ENCODE data around the gene DSC3.
A peak's percentile ranks its signal among the peaks of the same experiment; 100 is the strongest.

The DSC3 gene

GRCh38 chr18:31042406-31043181 lies at the start of gene DSC3:
TSS of gene DSC3 (minus strand) at chr18:31042742. CDS start at chr18:31042660, 82 bp downstream.
- no peak for DNase-seq

- no peak for DNase-seq
Measured at GRCh38 chr18:31091350-31091749, 48.8 kb upstream of the DSC3 start.

GRCh38 chr18:31088532-31088931 lies 46.0 kb upstream of the DSC3 start:
- no peak for DNase-seq

- no peak for DNase-seq
Measured at GRCh38 chr18:31079973-31080372, 37.4 kb upstream of the DSC3 start.

- DNase-seq, result no peak
Measured at GRCh38 chr18:31077878-31078277, 35.3 kb upstream of the DSC3 start.

GRCh38 chr18:31072175-31072574 lies 29.6 kb upstream of the DSC3 start:
- no peak for DNase-seq

GRCh38 chr18:31070206-31070605 lies 27.7 kb upstream of the DSC3 start:
- DNase-seq, result no peak

GRCh38 chr18:31066266-31066665 lies 23.7 kb upstream of the DSC3 start:
- DNase-seq, result no peak

GRCh38 chr18:31065036-31065773 lies 22.7 kb upstream of the DSC3 start:
- DNase-seq, result no peak

- no peak for DNase-seq
Measured at GRCh38 chr18:31064130-31064529, 21.6 kb upstream of the DSC3 start.

GRCh38 chr18:31061945-31062344 lies 19.4 kb upstream of the DSC3 start:
- DNase-seq, result no peak

GRCh38 chr18:31058897-31059296 lies 16.4 kb upstream of the DSC3 start:
- DNase-seq, result no peak

GRCh38 chr18:31057917-31058316 lies 15.4 kb upstream of the DSC3 start:
- no peak for DNase-seq

- DNase-seq, result no peak
Measured at GRCh38 chr18:31057051-31057450, 14.5 kb upstream of the DSC3 start.

GRCh38 chr18:31056296-31056695 lies 13.8 kb upstream of the DSC3 start:
- DNase-seq, result no peak

- no peak for DNase-seq
Measured at GRCh38 chr18:31050635-31051034, 8.1 kb upstream of the DSC3 start.

GRCh38 chr18:31049189-31049588 lies 6.6 kb upstream of the DSC3 start:
- peak; percentile 4 for DNase-seq

- DNase-seq, result no peak
Measured at GRCh38 chr18:31048216-31048615, 5.7 kb upstream of the DSC3 start.

- no peak for DNase-seq
Measured at GRCh38 chr18:31046916-31047315, 4.4 kb upstream of the DSC3 start.

GRCh38 chr18:31045599-31045998 lies 3.1 kb upstream of the DSC3 start:
- no peak for DNase-seq

GRCh38 chr18:31044926-31045325 lies 2.4 kb upstream of the DSC3 start:
- DNase-seq, result no peak

- DNase-seq, result no peak
Measured at GRCh38 chr18:31043709-31044108, 1.2 kb upstream of the DSC3 start.

- no peak for DNase-seq
Measured at GRCh38 chr18:31042084-31042405, 497 bp downstream of the DSC3 start.

- no peak for DNase-seq
Measured at GRCh38 chr18:31041271-31042083, 1.1 kb downstream of the DSC3 start.

All from SHP77 treated with DMSO at 0.1 percent for 48 hours (cell line).